ENCODE measurements around the gene BCL11A.

GRCh38 chr2:60498127-60498815 is 55.2 kb downstream of the BCL11A start:
- TF ChIP-seq ZNF274 (IDR thresholded peaks at IDR 0.05; ENCODE audit: low read depth, low read length): no peak
- TF ChIP-seq YY1 (IDR thresholded peaks at IDR 0.05; ENCODE audit: insufficient read depth, insufficient read length): no peak
- no peak for TF ChIP-seq SUZ12 (IDR thresholded peaks at IDR 0.05; ENCODE audit: extremely low read depth, insufficient read depth, insufficient read length)
